GM12801 (cell line): ENCODE measurements around the gene BLVRB.

Experiments
- CTCF ChIP-seq: IDR thresholded peaks from one replicate; pipeline ENCODE4 v1.5.1; 2011; ENCODE audit warnings: control low read depth; ENCODE audit not compliant: insufficient read length; ENCODE audit errors: extremely low read depth

The BLVRB gene

GRCh38 chr19:40407714-40408597, 57.6 kb downstream of the BLVRB start:
- no peak for TF ChIP-seq CTCF

- no peak for TF ChIP-seq CTCF
Measured at GRCh38 chr19:40403262-40403984, 62.1 kb downstream of the BLVRB start.

GRCh38 chr19:40400559-40400958, 65.0 kb downstream of the BLVRB start:
- no peak for TF ChIP-seq CTCF

- TF ChIP-seq CTCF = no peak
Measured at GRCh38 chr19:40398417-40399131, 67.0 kb downstream of the BLVRB start.
